ENCODE results near the gene KIF26B.

GRCh38 chr1:245583081-245583480 lies 428.3 kb downstream of the KIF26B start:
- no peak for TF ChIP-seq CTCF (IDR thresholded peaks at IDR 0.05)
- no peak for TF ChIP-seq EP300 (IDR thresholded peaks at IDR 0.05)
- TF ChIP-seq POLR2A (IDR thresholded peaks at IDR 0.05): no peak
- no peak for TF ChIP-seq POLR2AphosphoS5 (IDR thresholded peaks at IDR 0.05)

All from suprapubic skin (tissue), 4 donors.